Lower leg skin (tissue), 4 donors: Measurements from ENCODE around the gene PACS2. TPM values are rescaled to one million over a fixed set of nuclear protein-coding genes. Genes with fewer than 3 reads are reported as not detected.

Experiments used
- DNase-seq, 2 donors: peaks; one replicate each; pipeline ENCODE4 v3.0.0-alpha.2; 2019; ENCODE audit warnings: low spot score in 2 of 2
- H3K4me3 ChIP-seq: fragments of 200-600 bp; sonication (generic); 2 replicates; pipeline ENCODE4 v1.5.1; 2017; ENCODE audit warnings: mild to moderate bottlenecking, low read depth; ENCODE audit not compliant: poor library complexity, severe bottlenecking
- CTCF ChIP-seq, 3 donors: fragments of 450-650 bp; IDR thresholded peaks; one replicate each; pipeline ENCODE4 v1.5.1; 2016; ENCODE audit warnings: antibody characterized with exemption in 3 of 3, mild to moderate bottlenecking in 3 of 3, moderate library complexity in 2 of 3
- POLR2A ChIP-seq, 2 donors: fragments of 450-650 bp; IDR thresholded peaks; one replicate each; pipeline ENCODE4 v1.6.1; 2016 to 2017; ENCODE audit warnings: antibody characterized with exemption in 2 of 2, mild to moderate bottlenecking in 1 of 2, moderate library complexity in 1 of 2
- WGBS, 2 donors: methylation state at CpG; one replicate each; pipeline ENCODE4 v1.1.5; 2018; 5-methylcytosine and 5-hydroxymethylcytosine counted together
- intact Hi-C: fragments of 100-400 bp; cut with DNase I; formaldehyde crosslinking; loops from one replicate; pipeline ENCODE4 v1.15.0; 2023; ENCODE audit warnings: low total_unique reads
- total RNA-seq, 4 donors: library from RNA; depleted of rRNA; stranded (reverse); fragments of >200 nt; gene quantifications; one replicate each; pipeline ENCODE4 v1.1.0, GENCODE V29; 2016

The PACS2 gene
- total RNA-seq, 4 donors from 2014 or later = 25.9 to 75.1 (median 54.3) TPM

- TF ChIP-seq POLR2A (IDR thresholded peaks at IDR 0.05) (no peak), CTCF (IDR thresholded peaks at IDR 0.05) (no peak)
- WGBS, 2 donors = 88 to 91% methylated on average over 3 of the region's 3 CpGs
- no peak overlapping the region for H3K4me3 ChIP-seq
- intact Hi-C loops = loop anchor here (5.0 to 10.0 kb wide), 2 partner anchors 149 to 257 kb away; no protein-coding TSS in a partner anchor
- no peak for DNase-seq
Measured at GRCh38 chr14:105351410-105351809, 36.9 kb downstream of the PACS2 start.

DNA sequence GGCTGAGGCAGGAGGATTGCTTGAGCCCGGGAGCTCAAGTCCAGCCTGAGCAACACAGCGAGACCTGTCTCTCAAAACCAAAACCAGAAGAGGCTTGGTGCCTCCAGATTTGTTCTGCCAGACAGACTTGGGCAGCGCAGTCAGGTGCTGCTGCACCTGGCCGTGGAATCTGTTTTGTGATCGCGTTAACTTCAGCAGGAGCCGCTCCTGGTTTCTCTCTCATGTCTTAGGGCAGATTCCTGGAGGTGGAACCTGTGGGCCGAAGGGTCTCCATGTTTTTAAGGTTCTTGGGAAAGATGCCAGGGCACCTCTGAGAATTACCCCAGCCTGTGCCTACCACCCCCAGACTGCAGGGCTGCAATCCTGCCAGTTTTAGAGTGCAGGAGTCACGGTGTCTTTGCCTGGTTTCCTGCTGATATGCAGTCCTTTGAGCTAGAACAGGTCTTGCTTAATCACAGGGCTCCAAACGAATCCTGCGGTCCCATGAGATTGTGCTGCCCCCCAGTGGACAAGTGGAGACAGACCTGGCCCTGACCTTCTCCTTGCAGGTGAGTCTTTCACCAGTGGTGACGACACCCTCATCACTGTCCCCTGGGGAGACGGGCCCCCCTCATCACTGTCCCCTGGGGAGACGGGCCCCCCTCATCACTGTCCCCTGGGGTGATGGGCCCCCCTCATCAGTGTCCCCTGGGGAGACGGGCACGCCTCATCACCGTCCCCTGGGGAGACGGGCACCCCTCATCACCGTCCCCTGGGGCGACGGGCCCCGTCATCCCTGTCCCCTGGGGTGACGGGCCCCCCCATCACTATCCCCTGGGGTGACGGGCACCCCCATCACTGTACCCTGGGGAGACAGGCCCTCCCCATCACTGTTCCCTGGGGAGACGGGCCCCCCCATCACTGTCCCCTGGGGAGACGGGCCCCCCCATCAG lies 37.6 kb downstream of the PACS2 start:
- TF ChIP-seq POLR2A (IDR thresholded peaks at IDR 0.05) (no peak), CTCF (IDR thresholded peaks at IDR 0.05) (peak in 1 of 3 donors; percentile 76)
- WGBS, 2 donors = 48 to 65% methylated on average over 11 to 26 of the region's 26 CpGs
- H3K4me3 ChIP-seq = no peak overlapping the region
- peak; percentile 85 to 96 for DNase-seq
- intact Hi-C loops = loop anchor here (5.0 to 10.0 kb wide), 2 partner anchors 150 to 257 kb away; no protein-coding TSS in a partner anchor

GRCh38 chr14:105353136-105353535 lies 38.6 kb downstream of the PACS2 start:
- TF ChIP-seq POLR2A (IDR thresholded peaks at IDR 0.05) (no peak), CTCF (IDR thresholded peaks at IDR 0.05) (no peak)
- intact Hi-C loops = loop anchor here (5.0 to 10.0 kb wide), 2 partner anchors 151 to 258 kb away; no protein-coding TSS in a partner anchor
- 80 to 89% methylated on average over 5 to 8 of the region's 10 CpGs for WGBS, 2 donors
- no peak for DNase-seq
- no peak overlapping the region for H3K4me3 ChIP-seq

GRCh38 chr14:105354541-105354940 lies 40.0 kb downstream of the PACS2 start:
- 90 to 94% methylated on average over 19 to 20 of the region's 20 CpGs for WGBS, 2 donors
- no peak for DNase-seq
- no peak overlapping the region for H3K4me3 ChIP-seq
- intact Hi-C loops = loop anchor here (5.0 to 10.0 kb wide), 2 partner anchors 152 to 260 kb away; no protein-coding TSS in a partner anchor
- TF ChIP-seq POLR2A (IDR thresholded peaks at IDR 0.05) = no peak
- no peak for TF ChIP-seq CTCF (IDR thresholded peaks at IDR 0.05)

GRCh38 chr14:105355049-105355575 lies 40.6 kb downstream of the PACS2 start:
- 90 to 92% methylated on average over 21 to 23 of the region's 27 CpGs for WGBS, 2 donors
- intact Hi-C loops = loop anchor here (10.0 kb wide), 1 partner anchor 260 kb away; no protein-coding TSS in a partner anchor
- no peak overlapping the region for H3K4me3 ChIP-seq
- no peak for DNase-seq
- TF ChIP-seq CTCF (IDR thresholded peaks at IDR 0.05) (no peak), POLR2A (IDR thresholded peaks at IDR 0.05) (no peak)
